NCI-H226 (cell line): ENCODE results near the gene INPP4B.
"Not testable (repeated sequence)": the region's sequence is repeated elsewhere in the genome, so short reads cannot be mapped to it uniquely, and the experiment has no call there.

Source experiments
- DNase-seq: peaks from one replicate; pipeline ENCODE4 v3.0.0-alpha.2; 2015

The INPP4B gene

GRCh38 chr4:142101401-142101800, 744.7 kb downstream of the INPP4B start:
- DNase-seq, result no peak

DNA sequence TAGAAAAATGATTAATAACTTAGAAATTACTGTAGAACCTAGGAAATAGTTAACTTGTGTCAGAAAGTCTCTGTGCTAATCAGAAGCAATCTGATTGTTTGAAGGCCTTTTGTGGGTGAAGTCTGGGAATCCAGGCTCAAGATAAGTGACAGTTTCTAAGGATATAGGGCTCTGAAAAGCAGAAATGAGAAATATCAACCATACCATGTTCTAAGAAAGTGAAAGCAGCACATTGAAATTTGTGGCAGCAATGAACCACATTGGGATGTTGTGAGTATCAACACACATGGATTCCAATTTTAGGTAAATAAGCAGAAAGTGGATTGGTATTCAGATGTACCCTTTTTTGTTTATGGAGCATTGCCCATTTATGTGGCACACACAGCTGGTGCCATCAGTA, 745.2 kb downstream of the INPP4B start:
- DNase-seq, result no peak

GRCh38 chr4:142098900-142099545, 747.1 kb downstream of the INPP4B start:
- no peak for DNase-seq

GRCh38 chr4:142098380-142098779, 747.7 kb downstream of the INPP4B start:
- DNase-seq, result no peak

GRCh38 chr4:142097015-142097414, 749.1 kb downstream of the INPP4B start:
- no peak for DNase-seq

- DNase-seq, result peak; percentile 89
Measured at GRCh38 chr4:142095886-142096605, 750.1 kb downstream of the INPP4B start.

DNA sequence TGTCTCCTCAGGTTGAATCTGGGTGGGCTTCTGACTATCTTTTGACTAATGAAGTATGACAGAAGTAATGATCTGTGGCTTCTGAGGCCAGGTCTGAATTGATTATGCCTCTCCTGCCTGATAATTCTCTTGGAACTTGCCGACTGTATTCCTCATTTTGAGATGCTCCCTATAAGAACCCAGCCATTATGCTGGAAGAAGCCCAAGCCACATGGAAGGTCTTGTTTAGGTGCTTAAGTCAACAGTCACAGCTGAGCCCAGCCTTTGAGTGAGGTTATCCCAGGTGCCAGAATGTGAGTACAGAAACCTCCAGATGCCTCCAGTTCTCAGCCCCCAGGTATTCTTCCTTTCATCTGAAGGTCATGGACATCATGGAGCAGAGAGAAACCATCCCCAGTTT, 753.2 kb downstream of the INPP4B start:
- DNase-seq, result no peak

DNA sequence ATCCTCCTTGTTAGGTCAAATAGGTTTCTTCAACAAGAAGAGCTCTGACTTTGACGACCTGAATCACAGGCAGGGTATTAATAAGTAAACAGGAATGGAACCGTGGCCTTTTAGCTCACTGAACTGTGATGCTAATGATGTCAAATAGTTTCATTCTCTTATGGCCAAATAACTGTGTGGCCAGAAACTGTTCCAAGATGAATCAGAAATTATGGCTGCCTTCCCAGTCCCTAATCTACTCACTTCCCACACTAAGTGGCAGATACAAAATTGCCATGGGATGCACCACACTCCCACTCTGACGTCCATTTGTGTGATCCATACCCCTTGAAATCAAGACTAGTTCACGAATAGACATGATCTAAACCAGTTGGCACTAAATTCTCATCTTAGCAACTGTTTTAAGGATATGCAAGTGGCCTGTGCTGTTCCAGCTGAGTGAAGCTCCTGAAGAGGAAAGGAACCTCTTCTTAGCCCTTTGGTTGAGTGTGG, 754.4 kb downstream of the INPP4B start:
- DNase-seq, result peak; percentile 78

GRCh38 chr4:142091085-142091513, 755.0 kb downstream of the INPP4B start:
- DNase-seq, result peak; percentile 36

DNA sequence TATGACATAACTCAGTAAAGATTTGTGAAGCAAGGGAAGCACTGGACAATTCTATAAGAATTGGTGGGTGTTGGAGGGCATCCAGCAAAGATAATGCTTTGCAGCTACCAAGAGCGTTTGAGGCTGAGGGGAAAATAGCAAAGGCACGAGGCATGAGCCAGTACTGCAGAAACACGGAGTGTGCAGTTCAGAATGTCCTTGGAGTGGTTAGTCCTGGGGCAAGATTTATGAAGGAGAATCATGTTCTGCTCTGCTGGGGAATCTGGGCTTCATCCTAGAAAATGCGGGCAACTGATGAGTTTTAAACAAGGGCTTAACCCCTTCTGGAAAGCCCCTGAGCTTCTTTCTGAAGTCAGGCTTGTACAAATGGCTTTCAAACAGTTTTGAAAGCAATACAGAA, 757.2 kb downstream of the INPP4B start:
- DNase-seq, result peak; percentile 72

DNA sequence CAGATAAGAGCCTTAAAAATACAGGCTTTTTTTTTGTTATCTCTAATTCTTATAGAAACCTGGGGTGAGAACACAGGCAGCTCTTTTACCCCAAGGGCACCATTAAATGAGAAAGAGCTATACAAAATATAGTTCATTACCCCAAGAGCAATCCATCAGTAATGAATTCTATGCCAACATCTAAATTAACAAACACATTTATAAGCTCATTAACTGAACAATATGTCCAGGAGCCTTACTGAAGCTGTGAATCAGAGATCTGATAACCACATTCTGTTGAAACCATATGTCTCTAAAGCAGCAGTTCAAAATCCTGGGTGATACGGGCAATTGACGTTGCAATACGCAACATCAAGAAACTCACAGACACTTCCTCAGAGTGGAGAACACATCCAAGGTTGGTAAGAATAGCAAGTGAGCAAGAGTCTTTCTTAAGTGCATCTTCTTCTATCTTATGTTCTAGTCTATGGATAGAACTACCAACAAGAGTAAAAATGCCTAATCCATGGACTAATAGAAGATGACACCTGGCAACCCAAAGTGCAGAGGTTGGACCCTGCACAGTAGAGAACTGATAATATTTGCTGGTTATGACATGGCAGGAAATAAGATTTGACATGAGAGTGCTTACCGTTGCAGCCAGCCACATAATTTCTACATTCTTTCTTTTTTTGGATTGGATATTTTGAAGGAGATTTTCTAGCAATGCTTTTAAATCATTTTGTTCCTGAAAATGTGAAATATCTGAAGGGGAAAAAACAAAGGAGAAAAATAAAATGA, 760.4 kb downstream of the INPP4B start:
- no peak for DNase-seq

GRCh38 chr4:142083264-142083663, 762.8 kb downstream of the INPP4B start:
- no peak for DNase-seq

DNA sequence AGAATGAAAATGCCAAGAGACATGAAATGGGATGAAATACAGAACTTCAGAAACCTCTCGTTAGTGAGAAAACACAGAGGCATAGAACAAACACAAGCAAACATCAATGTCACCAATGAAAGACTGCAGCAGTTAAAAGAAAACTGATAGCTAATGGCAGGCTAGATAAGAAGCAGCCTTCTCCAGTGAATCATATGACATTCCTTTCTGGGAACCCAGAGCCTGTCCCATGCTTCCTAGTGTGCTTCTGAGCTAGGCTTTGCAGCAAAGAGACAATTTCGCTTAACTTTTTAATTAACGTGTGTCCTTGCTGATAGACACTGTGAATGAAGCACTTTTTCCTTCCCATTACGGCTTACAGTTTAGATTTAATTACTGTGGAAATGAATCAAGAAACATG, 765.1 kb downstream of the INPP4B start:
- no peak for DNase-seq

GRCh38 chr4:142079959-142080358, 766.1 kb downstream of the INPP4B start:
- DNase-seq, result peak; percentile 7

- no peak for DNase-seq
Measured at GRCh38 chr4:142077048-142077447, 769.1 kb downstream of the INPP4B start.

DNA sequence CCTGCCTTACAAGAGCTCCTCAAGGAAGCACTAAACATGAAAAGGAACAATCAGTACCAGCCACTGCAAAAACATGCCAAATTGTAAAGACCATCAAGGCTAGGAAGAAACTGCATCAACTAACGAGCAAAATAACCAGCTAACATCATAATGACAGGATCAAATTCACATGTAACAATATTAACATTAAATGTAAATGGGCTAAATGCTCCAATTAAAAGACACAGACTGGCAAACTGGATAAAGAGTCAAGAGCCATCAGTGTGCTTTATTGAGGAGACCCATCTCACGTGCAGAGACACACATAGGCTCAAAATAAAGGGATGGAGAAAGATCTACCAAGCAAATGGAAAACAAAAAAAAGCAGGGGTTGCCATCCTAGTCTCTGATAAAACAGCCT, 777.8 kb downstream of the INPP4B start:
- not testable (repeated sequence) for DNase-seq

GRCh38 chr4:142066562-142066961, 779.5 kb downstream of the INPP4B start:
- DNase-seq, result not testable (repeated sequence)

GRCh38 chr4:142065086-142065647, 780.9 kb downstream of the INPP4B start:
- no peak for DNase-seq

- no peak for DNase-seq
Measured at GRCh38 chr4:142064181-142064580, 781.9 kb downstream of the INPP4B start.

DNA sequence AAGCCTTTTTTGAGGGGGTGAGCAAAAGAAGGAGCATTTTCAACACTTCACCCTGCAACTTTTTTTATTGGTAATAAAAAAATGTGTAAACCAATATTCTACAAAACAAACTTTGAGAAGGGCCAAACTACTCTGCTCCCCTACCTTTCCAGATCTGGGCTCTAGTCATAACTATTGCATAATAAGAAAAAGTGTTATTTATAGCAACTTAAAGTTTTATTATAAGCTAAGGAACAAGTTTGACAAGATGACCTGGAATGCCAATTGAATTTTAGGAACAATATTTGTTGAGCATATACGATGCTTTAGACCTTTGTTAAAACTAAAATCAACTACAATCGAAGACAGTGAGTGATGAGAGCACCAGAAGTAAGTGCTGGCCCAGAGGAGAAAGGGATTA, 800.1 kb downstream of the INPP4B start:
- no peak for DNase-seq

GRCh38 chr4:142044271-142044670, 801.8 kb downstream of the INPP4B start:
- no peak for DNase-seq

- DNase-seq, result no peak
Measured at GRCh38 chr4:142043509-142043908, 802.6 kb downstream of the INPP4B start.

GRCh38 chr4:142041788-142042187, 804.3 kb downstream of the INPP4B start:
- DNase-seq, result no peak
